HG03521 (cell line): ENCODE results near the gene LDHA.
A peak's percentile ranks its signal among the peaks of the same experiment; 100 is the strongest.

ENCODE experiments used
- ATAC-seq: cut with Tn5 transposase; IDR thresholded peaks from one replicate; pipeline ENCODE4 v1.9.1; 2021; ENCODE audit warnings: mild to moderate bottlenecking, moderate library complexity; ENCODE audit not compliant: unreplicated experiment

LDHA gene

GRCh38 chr11:18394275-18394927 lies at the start of gene LDHA:
LDHA (plus strand) TSS chr11:18394563; CDS start chr11:18396843, 2,280 bp downstream.
- ATAC-seq = peak; percentile 67

GRCh38 chr11:18347471-18348125 lies 46.8 kb upstream of the LDHA start:
- no peak for ATAC-seq

- no peak for ATAC-seq
Observed at GRCh38 chr11:18352581-18352980, 41.8 kb upstream of the LDHA start.

- ATAC-seq = no peak
Observed at GRCh38 chr11:18358646-18359045, 35.7 kb upstream of the LDHA start.

- no peak for ATAC-seq
Observed at GRCh38 chr11:18361154-18361553, 33.2 kb upstream of the LDHA start.

- no peak for ATAC-seq
Observed at GRCh38 chr11:18364495-18365073, 29.8 kb upstream of the LDHA start.

GRCh38 chr11:18365741-18366140 lies 28.6 kb upstream of the LDHA start:
- ATAC-seq = no peak

- no peak for ATAC-seq
Observed at GRCh38 chr11:18366286-18366685, 28.1 kb upstream of the LDHA start.

GRCh38 chr11:18367431-18367830 lies 26.9 kb upstream of the LDHA start:
- ATAC-seq = no peak

- no peak for ATAC-seq
Observed at GRCh38 chr11:18368221-18368620, 26.1 kb upstream of the LDHA start.

- no peak for ATAC-seq
Observed at GRCh38 chr11:18369398-18369797, 25.0 kb upstream of the LDHA start.

GRCh38 chr11:18371279-18371678 lies 23.1 kb upstream of the LDHA start:
- ATAC-seq = no peak

- ATAC-seq = no peak
Observed at GRCh38 chr11:18372201-18372600, 22.2 kb upstream of the LDHA start.

- ATAC-seq = no peak
Observed at GRCh38 chr11:18374956-18375355, 19.4 kb upstream of the LDHA start.

GRCh38 chr11:18375941-18376340 lies 18.4 kb upstream of the LDHA start:
- no peak for ATAC-seq

GRCh38 chr11:18379201-18379600 lies 15.2 kb upstream of the LDHA start:
- no peak for ATAC-seq

- peak; percentile 72 for ATAC-seq
Observed at GRCh38 chr11:18383388-18384156, 10.8 kb upstream of the LDHA start.

GRCh38 chr11:18384157-18384641 lies 10.2 kb upstream of the LDHA start:
- ATAC-seq = peak; percentile 53

- no peak for ATAC-seq
Observed at GRCh38 chr11:18390088-18390487, 4.3 kb upstream of the LDHA start.

- ATAC-seq = no peak
Observed at GRCh38 chr11:18392434-18393321, 1.7 kb upstream of the LDHA start.
